Measurements from ENCODE around the gene SNAPC3. TPM values are rescaled to one million over a fixed set of nuclear protein-coding genes. Genes with fewer than 3 reads are reported as not detected.
A peak's percentile ranks its signal among the peaks of the same experiment; 100 is the strongest.

SNAPC3 gene
- total RNA-seq, 2 donors from 2014 or later: 24.2 to 61.9 TPM

DNA sequence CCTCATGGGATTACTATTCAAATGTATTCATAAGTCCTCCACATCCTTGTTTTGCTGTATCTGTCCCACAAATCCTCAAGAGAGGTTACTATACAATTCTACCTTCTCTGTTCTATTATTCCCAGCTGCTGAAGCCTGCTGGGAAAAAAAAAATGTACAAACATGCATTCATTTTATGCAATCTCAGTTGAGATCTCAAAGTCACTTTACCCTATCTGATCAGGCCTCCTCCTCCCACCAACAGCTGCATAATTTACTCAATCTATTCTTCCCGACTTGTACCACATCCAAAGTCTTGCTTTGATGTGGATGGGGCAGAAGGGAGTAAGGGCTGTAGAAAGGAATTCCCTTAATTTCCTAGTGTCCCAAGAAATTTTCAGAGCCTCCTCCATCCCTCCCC is 59.5 kb downstream of the SNAPC3 start:
- TF ChIP-seq POLR2AphosphoS5 (IDR thresholded peaks at IDR 0.05) (no peak), POLR2A (IDR thresholded peaks at IDR 0.05) (no peak)
- TF ChIP-seq, protein P1, sequence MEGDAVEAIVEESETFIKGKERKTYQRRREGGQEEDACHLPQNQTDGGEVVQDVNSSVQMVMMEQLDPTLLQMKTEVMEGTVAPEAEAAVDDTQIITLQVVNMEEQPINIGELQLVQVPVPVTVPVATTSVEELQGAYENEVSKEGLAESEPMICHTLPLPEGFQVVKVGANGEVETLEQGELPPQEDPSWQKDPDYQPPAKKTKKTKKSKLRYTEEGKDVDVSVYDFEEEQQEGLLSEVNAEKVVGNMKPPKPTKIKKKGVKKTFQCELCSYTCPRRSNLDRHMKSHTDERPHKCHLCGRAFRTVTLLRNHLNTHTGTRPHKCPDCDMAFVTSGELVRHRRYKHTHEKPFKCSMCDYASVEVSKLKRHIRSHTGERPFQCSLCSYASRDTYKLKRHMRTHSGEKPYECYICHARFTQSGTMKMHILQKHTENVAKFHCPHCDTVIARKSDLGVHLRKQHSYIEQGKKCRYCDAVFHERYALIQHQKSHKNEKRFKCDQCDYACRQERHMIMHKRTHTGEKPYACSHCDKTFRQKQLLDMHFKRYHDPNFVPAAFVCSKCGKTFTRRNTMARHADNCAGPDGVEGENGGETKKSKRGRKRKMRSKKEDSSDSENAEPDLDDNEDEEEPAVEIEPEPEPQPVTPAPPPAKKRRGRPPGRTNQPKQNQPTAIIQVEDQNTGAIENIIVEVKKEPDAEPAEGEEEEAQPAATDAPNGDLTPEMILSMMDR (IDR thresholded peaks at IDR 0.05): no peak
- Histone ChIP-seq H3K4me1 (replicated peaks) (no peaks in the 10 kb centered on the region), H3K9me3 (no peaks in the 10 kb centered on the region), H3K36me3 (no peaks in the 10 kb centered on the region), H3K27me3 (replicated peaks; ENCODE audit: insufficient read depth) (no peaks in the 10 kb centered on the region), H3K4me3 (no peak overlapping the region), H3K27ac (no peak overlapping the region)
- 29% methylated on average over 1 of the region's 1 CpG for WGBS
- no peak for DNase-seq (ENCODE audit: low spot score)
- intact Hi-C loops (cut with DNase I): loop anchor here (10.0 kb wide), 1 partner anchor 187 kb away; no protein-coding TSS in a partner anchor

- intact Hi-C loops (cut with DNase I): loop anchor here (10.0 kb wide), 1 partner anchor 190 kb away; no protein-coding TSS in a partner anchor
- H3K27me3 ChIP-seq (replicated peaks; ENCODE audit: insufficient read depth): no peaks in the 10 kb centered on the region
- WGBS: 89% methylated on average over 6 of the region's 6 CpGs
- H3K4me1 ChIP-seq (replicated peaks): no peaks in the 10 kb centered on the region
- no peaks in the 10 kb centered on the region for H3K36me3 ChIP-seq
- no peak for DNase-seq (ENCODE audit: low spot score)
- no peak overlapping the region for H3K27ac ChIP-seq
- no peak overlapping the region for H3K4me3 ChIP-seq
- H3K9me3 ChIP-seq: no peaks in the 10 kb centered on the region
- TF ChIP-seq POLR2A (IDR thresholded peaks at IDR 0.05): no peak
Observed at GRCh38 chr9:15484802-15485201, 62.1 kb downstream of the SNAPC3 start.

- H3K27ac ChIP-seq: no peak overlapping the region
- no peak overlapping the region for H3K4me3 ChIP-seq
- H3K9me3 ChIP-seq: no peaks in the 10 kb centered on the region
- intact Hi-C loops (cut with DNase I): loop anchor here (10.0 kb wide), 1 partner anchor 191 kb away; no protein-coding TSS in a partner anchor
- 48% methylated on average over 2 of the region's 2 CpGs for WGBS
- no peak for TF ChIP-seq POLR2AphosphoS5 (IDR thresholded peaks at IDR 0.05)
- no peak for TF ChIP-seq POLR2A (IDR thresholded peaks at IDR 0.05)
- TF ChIP-seq, protein P1 (IDR thresholded peaks at IDR 0.05): peak in 2 of 4 experiments; percentile 20 to 40
- no peaks in the 10 kb centered on the region for H3K4me1 ChIP-seq (replicated peaks)
- no peaks in the 10 kb centered on the region for H3K27me3 ChIP-seq (replicated peaks; ENCODE audit: insufficient read depth)
- H3K36me3 ChIP-seq: no peaks in the 10 kb centered on the region
- DNase-seq (ENCODE audit: low spot score): no peak
Observed at GRCh38 chr9:15485836-15486666, 63.4 kb downstream of the SNAPC3 start.

GRCh38 chr9:15491950-15492349 is 69.3 kb downstream of the SNAPC3 start:
- 100% methylated on average over 1 of the region's 1 CpG for WGBS
- intact Hi-C loops (cut with DNase I): no loop called here

GRCh38 chr9:15492485-15493150 is 69.9 kb downstream of the SNAPC3 start:
- DNase-seq (ENCODE audit: low spot score): no peak
- Histone ChIP-seq H3K4me1 (replicated peaks) (peaks cover 5% of the 10 kb centered on the region), H3K27ac (no peak overlapping the region), H3K9me3 (no peaks in the 10 kb centered on the region), H3K4me3 (no peak overlapping the region), H3K36me3 (no peaks in the 10 kb centered on the region), H3K27me3 (replicated peaks; ENCODE audit: insufficient read depth) (no peaks in the 10 kb centered on the region)
- TF ChIP-seq POLR2AphosphoS5 (IDR thresholded peaks at IDR 0.05): no peak
- no peak for TF ChIP-seq POLR2A (IDR thresholded peaks at IDR 0.05)
- TF ChIP-seq, protein P1 (IDR thresholded peaks at IDR 0.05): no peak
- 94% methylated on average over 12 of the region's 13 CpGs for WGBS
- intact Hi-C loops (cut with DNase I): no loop called here

More at GRCh38 chr9:15491950-15492349, 69.3 kb downstream of the SNAPC3 start:
- TF ChIP-seq POLR2AphosphoS5 (IDR thresholded peaks at IDR 0.05): no peak
- no peak for TF ChIP-seq POLR2A (IDR thresholded peaks at IDR 0.05)
- TF ChIP-seq, protein P1 (IDR thresholded peaks at IDR 0.05): no peak
- Histone ChIP-seq H3K9me3 (no peaks in the 10 kb centered on the region), H3K27ac (no peak overlapping the region), H3K36me3 (no peaks in the 10 kb centered on the region), H3K4me3 (no peak overlapping the region), H3K27me3 (replicated peaks; ENCODE audit: insufficient read depth) (no peaks in the 10 kb centered on the region), H3K4me1 (replicated peaks) (peaks cover 5% of the 10 kb centered on the region)
- DNase-seq (ENCODE audit: low spot score): no peak
